Astrocyte of the spinal cord (primary cell): ENCODE data around the gene PSTK.

Experiments used
- DNase-seq: peaks from one replicate; pipeline ENCODE4 v3.0.0; 2011; ENCODE audit warnings: low read depth, low spot score
- H3K4me3 ChIP-seq: 2 replicates; pipeline ENCODE4 v1.5.1; 2011; ENCODE audit warnings: low read depth, mild to moderate bottlenecking, low read length, moderate library complexity
- in situ Hi-C: cut with HindIII; loops from 2 replicates; pipeline ENCODE4 v1.10.0; 2017; ENCODE audit warnings: low sequenced_read_pairs
- TF ChIP-seq, protein P1 (sequence below): IDR thresholded peaks from 2 replicates; pipeline ENCODE4 v1.5.1; 2012; ENCODE audit warnings: low read depth, mild to moderate bottlenecking, low read length, inconsistent platforms

The PSTK gene

DNA sequence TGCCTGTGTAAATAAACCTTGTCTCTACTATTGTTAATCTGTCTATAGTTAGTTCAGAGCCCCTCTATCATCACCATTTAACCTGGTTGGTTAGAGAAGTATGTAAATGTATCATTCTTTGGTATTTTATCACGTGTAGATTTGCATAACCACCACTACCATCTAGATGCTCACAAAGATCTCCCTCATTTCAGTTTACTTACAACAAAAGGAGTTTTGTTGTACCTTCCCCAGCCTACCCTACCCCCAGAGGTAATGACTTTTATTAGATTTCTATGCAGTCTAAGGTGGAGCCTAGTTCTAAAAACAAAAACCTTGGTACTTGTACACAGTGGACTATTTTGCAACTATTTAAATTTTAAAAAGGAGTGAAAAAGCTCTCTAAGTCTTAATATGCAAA lies 46.1 kb downstream of the PSTK start:
- H3K4me3 ChIP-seq: no peak overlapping the region
- no peak for DNase-seq
- TF ChIP-seq, protein P1, sequence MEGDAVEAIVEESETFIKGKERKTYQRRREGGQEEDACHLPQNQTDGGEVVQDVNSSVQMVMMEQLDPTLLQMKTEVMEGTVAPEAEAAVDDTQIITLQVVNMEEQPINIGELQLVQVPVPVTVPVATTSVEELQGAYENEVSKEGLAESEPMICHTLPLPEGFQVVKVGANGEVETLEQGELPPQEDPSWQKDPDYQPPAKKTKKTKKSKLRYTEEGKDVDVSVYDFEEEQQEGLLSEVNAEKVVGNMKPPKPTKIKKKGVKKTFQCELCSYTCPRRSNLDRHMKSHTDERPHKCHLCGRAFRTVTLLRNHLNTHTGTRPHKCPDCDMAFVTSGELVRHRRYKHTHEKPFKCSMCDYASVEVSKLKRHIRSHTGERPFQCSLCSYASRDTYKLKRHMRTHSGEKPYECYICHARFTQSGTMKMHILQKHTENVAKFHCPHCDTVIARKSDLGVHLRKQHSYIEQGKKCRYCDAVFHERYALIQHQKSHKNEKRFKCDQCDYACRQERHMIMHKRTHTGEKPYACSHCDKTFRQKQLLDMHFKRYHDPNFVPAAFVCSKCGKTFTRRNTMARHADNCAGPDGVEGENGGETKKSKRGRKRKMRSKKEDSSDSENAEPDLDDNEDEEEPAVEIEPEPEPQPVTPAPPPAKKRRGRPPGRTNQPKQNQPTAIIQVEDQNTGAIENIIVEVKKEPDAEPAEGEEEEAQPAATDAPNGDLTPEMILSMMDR: no peak
- in situ Hi-C loops: no loop called here

DNA sequence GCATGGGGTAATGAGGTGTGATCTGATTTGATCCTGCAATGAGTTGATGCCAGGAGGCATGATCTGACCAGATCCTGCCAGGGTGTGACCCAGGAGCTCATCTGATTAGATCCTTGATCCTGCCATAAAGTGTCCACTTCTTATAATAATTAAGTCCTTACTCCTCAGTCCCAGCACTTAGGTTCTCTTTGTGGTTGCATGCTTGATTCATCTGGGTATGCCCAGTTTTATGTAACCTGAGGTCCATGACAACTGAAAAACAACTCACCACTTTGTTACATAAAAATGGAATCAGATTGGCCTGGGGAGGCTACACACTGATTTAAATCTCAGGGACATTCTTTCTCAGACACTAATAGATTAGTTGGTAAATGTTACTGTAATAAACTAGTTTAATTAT lies 47.7 kb downstream of the PSTK start:
- in situ Hi-C loops: no loop called here

DNA sequence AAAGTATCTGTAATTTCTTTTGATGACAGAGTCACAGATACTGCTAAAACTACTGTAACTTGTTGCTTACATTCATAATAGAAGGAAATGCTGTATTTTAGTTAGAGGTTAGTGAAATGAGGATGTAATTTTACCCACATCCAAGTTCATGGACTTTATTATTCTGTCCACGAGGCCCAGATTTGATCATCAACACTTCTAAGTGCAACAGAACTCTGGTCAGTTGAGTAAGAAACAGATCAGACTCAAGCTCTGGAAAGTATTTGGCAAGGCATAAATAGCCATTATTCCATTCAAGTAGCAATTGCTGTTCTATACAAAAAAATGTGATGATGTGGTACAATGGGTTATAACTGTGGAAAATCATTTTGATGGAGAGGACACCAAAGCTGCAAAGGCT lies 50.9 kb downstream of the PSTK start:
- TF ChIP-seq, protein P1: no peak
- in situ Hi-C loops: no loop called here
- no peak for DNase-seq
- no peak overlapping the region for H3K4me3 ChIP-seq

More for the DNA sequence above, 47.7 kb downstream of the PSTK start:
- H3K4me3 ChIP-seq: no peak overlapping the region
- TF ChIP-seq, protein P1: no peak
- DNase-seq: peak; percentile 7

DNA sequence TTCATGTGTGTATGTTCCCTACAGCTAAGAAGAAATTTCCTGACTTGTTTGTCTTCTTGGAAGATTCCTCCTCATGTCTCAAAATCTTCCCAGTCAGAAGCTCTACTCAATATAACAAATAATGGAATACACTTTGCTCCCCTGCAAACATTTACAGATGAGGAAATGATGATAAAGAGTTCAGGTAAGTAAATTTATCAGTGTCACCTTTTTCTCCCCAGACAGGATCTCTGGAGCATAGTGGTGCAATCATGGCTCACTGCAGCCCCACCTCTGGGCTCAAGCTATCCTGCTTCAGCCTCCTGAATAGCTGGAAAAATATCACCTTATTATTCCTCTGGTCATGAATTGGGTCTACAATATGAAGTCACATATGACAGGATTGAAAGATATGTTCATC lies 54.1 kb downstream of the PSTK start:
- in situ Hi-C loops: no loop called here
- H3K4me3 ChIP-seq: no peak overlapping the region
- no peak for DNase-seq
- TF ChIP-seq, protein P1: no peak

DNA sequence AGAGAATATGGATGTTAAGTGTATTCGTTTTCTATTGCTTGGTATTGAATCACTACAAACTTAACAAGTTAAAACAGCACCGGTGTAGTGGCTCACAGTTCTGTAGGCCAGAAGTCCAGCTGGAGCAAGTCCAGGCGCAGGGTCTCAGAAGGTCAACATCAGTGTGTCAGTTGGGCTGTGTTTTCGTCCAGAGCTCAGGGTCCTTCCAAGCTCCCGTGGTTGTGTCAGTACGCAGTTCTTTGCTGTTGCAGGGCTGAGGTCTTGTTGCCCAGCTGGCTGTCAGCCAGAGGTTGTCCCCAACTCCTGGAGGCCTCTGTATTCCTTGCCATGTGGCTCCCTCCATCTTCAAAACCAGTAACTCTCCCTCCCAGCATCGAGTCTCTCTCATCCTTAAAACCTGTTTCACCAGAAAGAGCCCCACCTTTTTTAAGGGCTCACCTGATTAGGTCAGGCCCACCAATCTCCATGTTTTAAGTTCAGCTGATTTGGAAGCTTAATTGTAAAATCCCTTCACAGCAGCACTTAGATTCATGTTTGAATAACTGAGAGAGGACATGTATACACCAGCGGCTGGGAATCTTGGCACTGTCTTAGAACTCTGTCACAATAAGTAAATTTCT lies 55.4 kb downstream of the PSTK start:
- no peak overlapping the region for H3K4me3 ChIP-seq
- DNase-seq: no peak
- in situ Hi-C loops: no loop called here
- TF ChIP-seq, protein P1: no peak

DNA sequence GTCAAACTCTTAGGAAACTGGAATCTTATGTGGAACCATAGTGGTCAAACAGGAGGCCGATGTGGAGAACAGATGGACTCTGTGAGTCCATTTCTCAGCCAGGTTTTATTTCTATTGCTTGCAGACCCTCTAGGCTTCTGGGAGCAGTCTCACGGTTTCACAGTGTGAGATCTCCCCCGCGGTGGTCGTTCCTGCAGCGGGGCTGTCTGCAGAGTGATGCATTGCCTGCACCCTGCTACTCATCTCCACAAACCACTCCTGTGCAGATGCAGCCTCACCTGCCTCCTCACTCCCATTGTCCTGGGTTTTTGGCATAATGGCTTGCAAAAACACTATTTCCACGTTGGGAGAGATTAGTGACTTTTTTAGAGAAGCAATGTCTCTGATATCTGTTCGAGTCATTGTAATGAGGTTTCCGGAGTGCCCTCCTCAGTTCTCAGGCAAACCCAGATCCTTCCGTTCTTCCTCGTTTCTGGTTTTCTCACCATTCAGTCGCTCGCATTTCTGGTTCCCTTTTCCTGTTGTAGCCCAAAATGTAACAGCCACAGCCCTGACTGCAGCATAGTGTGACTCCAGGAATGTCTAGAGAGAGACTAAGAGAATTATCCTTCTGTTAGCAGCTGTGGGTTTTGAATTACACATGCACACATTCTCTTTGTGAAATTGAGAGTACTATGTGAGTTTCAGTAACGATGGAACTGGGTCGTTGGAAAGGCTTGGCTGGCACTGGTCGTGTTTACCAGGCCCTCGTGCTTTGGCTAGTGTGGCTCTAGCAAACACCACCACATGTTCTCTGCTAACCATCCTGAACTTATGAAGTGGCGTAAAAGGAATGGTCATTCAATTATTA lies 58.8 kb downstream of the PSTK start:
- no peak for DNase-seq
- H3K4me3 ChIP-seq: no peak overlapping the region
- in situ Hi-C loops: no loop called here
- TF ChIP-seq, protein P1: no peak
